PC-3 (cell line): ENCODE results near the gene P3R3URF. TPM values are rescaled to one million over a fixed set of nuclear protein-coding genes. Genes with fewer than 3 reads are reported as not detected.

Experiments used
- ATAC-seq: fragments of 200-7000 bp; cut with Tn5 transposase; 2 replicates; pipeline ENCODE4 v1.9.1; 2020; ENCODE audit warnings: mild to moderate bottlenecking, moderate library complexity
- BruUV-seq: library from RNA; stranded (reverse); fragments of 400-500 nt; replicated peaks from 2 replicates; lab custom pipeline; 2021; lab: Mats Ljungman, UMichigan
- CTCF ChIA-PET: fragments of 300-600 bp; sonication (Branson Sonifier 250); formaldehyde crosslinking; loops from one replicate; lab custom pipeline; 2022; ENCODE audit warnings: antibody characterized with exemption; lab: Charles Lee
- POLR2A ChIA-PET: fragments of 300-600 bp; sonication (Branson Sonifier 250); formaldehyde crosslinking; loops from one replicate; lab custom pipeline; 2022; ENCODE audit warnings: antibody characterized with exemption; ENCODE audit not compliant: unreplicated experiment; lab: Charles Lee
- DNase-seq: peaks from one replicate; pipeline ENCODE4 v3.0.0-alpha.2; 2015
- H2AFZ ChIP-seq: fragments of 300-600 bp; sonication (generic); 2 replicates; pipeline ENCODE4 v1.6.0; 2016; ENCODE audit warnings: antibody characterized with exemption, low read length
- H3F3A ChIP-seq: fragments of 300-600 bp; sonication (generic); one replicate; pipeline ENCODE4 v1.6.0; 2017; ENCODE audit warnings: antibody characterized with exemption, low read length, control low read depth, mild to moderate bottlenecking; ENCODE audit not compliant: unreplicated experiment
- H3K27ac ChIP-seq: fragments of 300-600 bp; sonication (generic); 2 replicates; pipeline ENCODE4 v1.5.1; 2016; ENCODE audit warnings: mild to moderate bottlenecking, low read length
- H3K27me3 ChIP-seq: fragments of 300-600 bp; sonication (generic); 2 replicates; pipeline ENCODE4 v1.6.1; 2016; ENCODE audit warnings: low read length, mixed read lengths
- H3K36me3 ChIP-seq: fragments of 300-600 bp; sonication (generic); 2 replicates; pipeline ENCODE4 v1.6.1; 2016; ENCODE audit warnings: low read depth, mixed run types, low read length, mixed read lengths
- H3K4me1 ChIP-seq: fragments of 300-600 bp; sonication (generic); 2 replicates; pipeline ENCODE4 v1.5.1; 2016; ENCODE audit warnings: low read length; ENCODE audit not compliant: insufficient read depth
- H3K4me2 ChIP-seq: fragments of 300-600 bp; sonication (generic); 2 replicates; pipeline ENCODE4 v1.6.0; 2016; ENCODE audit warnings: low read length
- H3K4me3 ChIP-seq: fragments of 300-600 bp; sonication (generic); 2 replicates; pipeline ENCODE4 v1.5.1; 2016; ENCODE audit warnings: mild to moderate bottlenecking, low read length, mixed read lengths
- H3K79me2 ChIP-seq: fragments of 300-600 bp; sonication (generic); 2 replicates; pipeline ENCODE4 v1.6.1; 2017; ENCODE audit warnings: low read length, mixed read lengths
- H3K9ac ChIP-seq: fragments of 300-600 bp; sonication (generic); 2 replicates; pipeline ENCODE4 v1.6.0; 2016; ENCODE audit warnings: mild to moderate bottlenecking, low read length
- H3K9me2 ChIP-seq: fragments of 300-600 bp; sonication (generic); replicated peaks from 2 replicates; pipeline ENCODE4 v1.6.1; 2016; ENCODE audit warnings: mixed run types, low read length, mixed read lengths
- H3K9me3 ChIP-seq: fragments of 300-600 bp; sonication (generic); 2 replicates; pipeline ENCODE4 v1.6.1; 2016; ENCODE audit warnings: low read length, mixed read lengths
- H4K20me1 ChIP-seq: fragments of 300-600 bp; sonication (generic); 2 replicates; pipeline ENCODE4 v1.6.1; 2016; ENCODE audit warnings: low read length, mixed read lengths
- CTCF ChIP-seq: fragments of 300-600 bp; sonication (generic); conservative IDR thresholded peaks from 2 replicates; pipeline ENCODE4 v1.5.1; 2017; ENCODE audit warnings: antibody characterized with exemption, low read depth, mild to moderate bottlenecking, low read length
- EZH2 ChIP-seq: fragments of 300-600 bp; sonication (generic); IDR thresholded peaks from one replicate; pipeline ENCODE4 v1.6.1; 2017; ENCODE audit warnings: antibody characterized with exemption, mild to moderate bottlenecking, low read length; ENCODE audit not compliant: unreplicated experiment
- EZH2phosphoT487 ChIP-seq: fragments of 300-600 bp; sonication (generic); IDR thresholded peaks from 2 replicates; pipeline ENCODE4 v1.6.1; 2018; ENCODE audit warnings: mild to moderate bottlenecking, antibody characterized with exemption, low read length, borderline replicate concordance
- intact Hi-C: fragments of 100-400 bp; cut with micrococcal nuclease; formaldehyde crosslinking; loops from 2 replicates; pipeline ENCODE4 v1.9.0; 2023
- total RNA-seq: library from RNA; depleted of rRNA; stranded (reverse); fragments of >200 nt; gene quantifications from 2 replicates; pipeline ENCODE4 v1.2.3, GENCODE V29; 2014

Gene P3R3URF
- total RNA-seq, 1 experiment from 2014 or later: not detected

- Histone ChIP-seq H3K27ac (peak overlapping the region; percentile 94), H3K79me2 (peaks cover 39% of the 10 kb centered on the region), H3K4me3 (peak overlapping the region; percentile 95), H3F3A (no peaks in the 10 kb centered on the region), H3K27me3 (no peaks in the 10 kb centered on the region), H3K4me1 (peaks cover 40% of the 10 kb centered on the region), H3K9me2 (no peaks in the 10 kb centered on the region), H2AFZ (no peak overlapping the region; the same call in 1 of the 2 replicates), H3K4me2 (peak overlapping the region; percentile 88), H3K9ac (peak overlapping the region; percentile 87), H3K36me3 (no peaks in the 10 kb centered on the region), H4K20me1 (peaks cover 12% of the 10 kb centered on the region; the same call in 1 of the 2 replicates), H3K9me3 (no peaks in the 10 kb centered on the region)
- ChIA-PET CTCF (no interaction called here), POLR2A (no interaction called here)
- BruUV-seq: no TSS peak
- ATAC-seq (no peak), DNase-seq (no peak)
- no peak for TF ChIP-seq EZH2
- TF ChIP-seq CTCF: no peak
- no peak for TF ChIP-seq EZH2phosphoT487
- intact Hi-C loops: loop anchor here (1.0 kb wide), 1 partner anchor 89 kb away; no protein-coding TSS in a partner anchor
Measured at GRCh38 chr1:46133781-46134350, 42.4 kb downstream of the P3R3URF start.

GRCh38 chr1:46133181-46133658, 43.1 kb downstream of the P3R3URF start:
- Histone ChIP-seq H4K20me1 (peaks cover 12% of the 10 kb centered on the region; the same call in 1 of the 2 replicates), H3K9me3 (no peaks in the 10 kb centered on the region), H3K9me2 (no peaks in the 10 kb centered on the region), H3K27ac (peak overlapping the region; percentile 94), H3K4me1 (peaks cover 45% of the 10 kb centered on the region), H3F3A (no peaks in the 10 kb centered on the region), H3K36me3 (no peaks in the 10 kb centered on the region), H3K4me2 (peak overlapping the region; percentile 88), H3K27me3 (no peaks in the 10 kb centered on the region), H3K4me3 (peak overlapping the region; percentile 95), H3K9ac (peak overlapping the region; percentile 87), H3K79me2 (peaks cover 45% of the 10 kb centered on the region), H2AFZ (peak overlapping the region; percentile 89)
- ChIA-PET POLR2A (interaction anchor here (0.6 kb wide), 1 partner anchor 48 kb away, joined by 6 read pairs; no protein-coding TSS in a partner anchor), CTCF (no interaction called here)
- ATAC-seq: peak; percentile 42
- TSS peak; percentile 86 for BruUV-seq
- intact Hi-C loops: loop anchor here (1.0 kb wide), 1 partner anchor 90 kb away; no protein-coding TSS in a partner anchor
- TF ChIP-seq EZH2phosphoT487: no peak
- TF ChIP-seq EZH2: no peak
- no peak for TF ChIP-seq CTCF
- no peak for DNase-seq
